ENCODE data around the gene AKIP1.
"Not testable (repeated sequence)": the region's sequence is repeated elsewhere in the genome, so short reads cannot be mapped to it uniquely, and the experiment has no call there.

AKIP1 gene

DNA sequence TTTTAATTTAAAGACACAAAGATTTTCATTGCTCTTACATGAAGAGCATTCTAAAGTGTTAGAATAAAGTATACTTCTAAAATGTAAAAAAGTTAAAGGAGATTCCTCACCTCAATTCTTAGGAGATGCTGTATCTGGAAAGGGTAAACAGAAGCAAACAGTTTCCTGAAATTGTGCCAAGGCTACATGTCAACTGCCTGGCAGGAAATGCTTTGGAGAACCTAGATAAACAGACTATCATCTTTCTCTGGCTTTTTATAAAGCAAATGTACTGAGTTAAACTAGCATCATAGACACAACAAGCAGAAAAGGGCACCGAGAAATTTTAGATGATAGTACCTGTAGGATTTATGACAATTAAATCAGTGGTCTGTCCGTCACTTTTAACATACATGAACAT is 24.7 kb upstream of the AKIP1 start:
- no peaks in the 10 kb centered on the region for H3K9me3 ChIP-seq
- H3K4me1 ChIP-seq (ENCODE audit: control insufficient read depth in 1 of 2, insufficient read depth in 1 of 2, low read depth in 1 of 2, low read length in 1 of 2), result no peaks in the 10 kb centered on the region
- H3K4me3 ChIP-seq (ENCODE audit: low read depth in 1 of 2, low read length in 1 of 2), result no peak overlapping the region
- peaks cover 18% of the 10 kb centered on the region for H3K27me3 ChIP-seq
- H3K27ac ChIP-seq, result no peak overlapping the region
- TF ChIP-seq, protein P1, sequence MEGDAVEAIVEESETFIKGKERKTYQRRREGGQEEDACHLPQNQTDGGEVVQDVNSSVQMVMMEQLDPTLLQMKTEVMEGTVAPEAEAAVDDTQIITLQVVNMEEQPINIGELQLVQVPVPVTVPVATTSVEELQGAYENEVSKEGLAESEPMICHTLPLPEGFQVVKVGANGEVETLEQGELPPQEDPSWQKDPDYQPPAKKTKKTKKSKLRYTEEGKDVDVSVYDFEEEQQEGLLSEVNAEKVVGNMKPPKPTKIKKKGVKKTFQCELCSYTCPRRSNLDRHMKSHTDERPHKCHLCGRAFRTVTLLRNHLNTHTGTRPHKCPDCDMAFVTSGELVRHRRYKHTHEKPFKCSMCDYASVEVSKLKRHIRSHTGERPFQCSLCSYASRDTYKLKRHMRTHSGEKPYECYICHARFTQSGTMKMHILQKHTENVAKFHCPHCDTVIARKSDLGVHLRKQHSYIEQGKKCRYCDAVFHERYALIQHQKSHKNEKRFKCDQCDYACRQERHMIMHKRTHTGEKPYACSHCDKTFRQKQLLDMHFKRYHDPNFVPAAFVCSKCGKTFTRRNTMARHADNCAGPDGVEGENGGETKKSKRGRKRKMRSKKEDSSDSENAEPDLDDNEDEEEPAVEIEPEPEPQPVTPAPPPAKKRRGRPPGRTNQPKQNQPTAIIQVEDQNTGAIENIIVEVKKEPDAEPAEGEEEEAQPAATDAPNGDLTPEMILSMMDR (IDR thresholded peaks at IDR 0.05), result no peak
- H3K36me3 ChIP-seq, result no peaks in the 10 kb centered on the region

DNA sequence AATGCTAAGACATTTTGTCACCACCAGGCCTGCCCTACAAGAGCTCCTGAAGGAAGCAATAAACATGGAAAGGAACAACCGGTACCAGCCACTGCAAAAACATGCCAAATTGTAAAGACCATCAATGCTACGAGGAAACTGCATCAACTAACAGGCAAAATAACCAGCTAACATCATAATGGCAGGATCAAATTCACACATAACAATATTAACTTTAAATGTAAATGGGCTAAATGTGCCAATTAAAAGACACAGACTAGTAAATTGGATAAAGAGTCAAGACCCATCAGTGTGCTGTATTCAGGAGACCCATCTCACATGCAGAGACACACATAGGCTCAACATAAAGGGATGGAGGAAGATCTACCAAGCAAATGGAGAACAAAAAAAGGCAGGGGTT is 19.8 kb upstream of the AKIP1 start:
- not testable (repeated sequence) for H3K4me3 ChIP-seq (ENCODE audit: low read depth in 1 of 2, low read length in 1 of 2); H3K4me1 ChIP-seq (ENCODE audit: control insufficient read depth in 1 of 2, insufficient read depth in 1 of 2, low read depth in 1 of 2, low read length in 1 of 2); H3K27me3 ChIP-seq

DNA sequence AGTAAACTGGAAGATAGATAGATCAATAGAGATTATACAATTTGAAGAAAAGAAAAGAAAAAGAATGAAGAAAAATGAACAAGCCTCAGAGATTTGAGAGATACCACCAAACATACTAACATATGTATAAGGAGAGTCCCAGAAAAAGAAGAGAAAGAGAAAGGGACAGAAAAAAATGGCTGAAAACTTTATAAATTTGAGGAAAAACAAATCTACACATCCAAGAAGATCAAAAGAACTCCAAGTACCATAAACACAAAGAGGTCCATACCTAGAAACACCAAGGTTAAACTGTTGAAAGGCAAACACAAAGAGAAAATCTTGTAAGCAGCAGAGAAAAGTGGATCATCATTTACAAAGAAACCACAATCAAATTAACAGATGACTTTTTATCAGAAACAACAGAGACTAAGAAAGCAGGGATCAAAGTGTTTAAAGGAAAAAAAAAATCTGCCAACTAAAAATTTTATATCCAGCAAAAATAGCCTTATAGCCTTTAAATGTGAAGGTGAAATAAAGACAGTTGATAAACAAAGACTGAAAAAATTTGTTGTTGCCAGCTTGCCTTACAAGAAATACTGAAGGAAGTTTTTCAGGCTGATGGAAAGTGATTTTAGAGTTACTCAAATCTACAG is 11.8 kb upstream of the AKIP1 start:
- Histone ChIP-seq H3K9me3 (peaks cover 5% of the 10 kb centered on the region), H3K27me3 (peaks cover 2% of the 10 kb centered on the region), H3K36me3 (no peaks in the 10 kb centered on the region), H3K27ac (no peak overlapping the region), H3K4me1 (ENCODE audit: control insufficient read depth in 1 of 2, insufficient read depth in 1 of 2, low read depth in 1 of 2, low read length in 1 of 2) (no peaks in the 10 kb centered on the region), H3K4me3 (ENCODE audit: low read depth in 1 of 2, low read length in 1 of 2) (no peak overlapping the region)
- TF ChIP-seq, protein P1 (IDR thresholded peaks at IDR 0.05), result no peak

More for the DNA sequence above, 19.8 kb upstream of the AKIP1 start:
- not testable (repeated sequence) for H3K36me3 ChIP-seq, H3K9me3 ChIP-seq, H3K27ac ChIP-seq

DNA sequence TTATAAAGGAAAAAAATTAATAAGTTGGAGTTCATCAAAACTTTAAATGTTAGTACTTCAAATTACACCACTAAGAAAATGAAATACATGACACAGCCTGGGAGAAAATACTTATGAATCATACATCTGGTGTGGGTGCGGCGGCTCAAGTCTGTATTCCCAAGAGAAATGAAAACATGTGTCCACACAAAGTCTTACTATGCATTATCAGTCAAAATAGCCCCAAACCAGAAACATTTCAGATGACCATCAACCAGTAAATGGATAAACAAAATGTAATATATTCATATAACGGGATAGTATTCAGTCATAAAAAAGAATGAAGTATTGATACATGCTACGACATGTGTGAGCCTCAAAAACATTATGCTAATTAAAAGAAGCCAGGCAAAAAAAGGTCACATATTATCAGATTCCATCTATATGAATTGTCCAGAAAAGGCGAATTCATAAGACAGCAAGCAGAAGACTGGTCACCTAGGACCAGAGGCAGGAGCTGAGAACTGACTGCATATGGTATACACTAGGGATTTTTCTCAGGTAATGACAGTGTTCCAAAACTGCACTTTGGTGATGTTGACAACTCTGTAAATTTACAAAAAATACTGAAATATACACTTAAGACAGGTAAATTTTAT is 5.3 kb upstream of the AKIP1 start:
- Histone ChIP-seq H3K36me3 (no peaks in the 10 kb centered on the region), H3K9me3 (no peaks in the 10 kb centered on the region), H3K27ac (no peak overlapping the region), H3K4me3 (ENCODE audit: low read depth in 1 of 2, low read length in 1 of 2) (no peak overlapping the region), H3K27me3 (peaks cover 62% of the 10 kb centered on the region), H3K4me1 (ENCODE audit: control insufficient read depth in 1 of 2, insufficient read depth in 1 of 2, low read depth in 1 of 2, low read length in 1 of 2) (peaks cover 9 to 10% of the 10 kb centered on the region in 2 experiments)
- TF ChIP-seq, protein P1 (IDR thresholded peaks at IDR 0.05), result no peak

DNA sequence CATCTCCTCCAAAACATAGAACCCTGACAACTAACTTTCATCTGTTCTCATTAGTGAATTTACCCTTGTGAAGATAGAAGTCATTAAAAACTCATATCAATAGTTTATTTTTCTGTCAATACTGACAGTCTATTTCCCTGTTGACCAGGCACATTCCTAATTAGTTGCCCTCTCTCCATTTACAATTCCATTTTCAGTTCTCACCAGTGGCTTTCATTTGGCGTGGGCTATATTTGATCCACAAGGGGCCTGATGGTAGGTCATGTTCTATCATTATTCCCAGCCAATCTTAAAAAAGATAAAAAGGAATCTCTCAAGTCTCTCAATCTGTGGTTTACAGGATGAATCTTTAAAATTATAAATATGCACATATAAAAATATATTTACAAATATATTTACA is 3.9 kb upstream of the AKIP1 start:
- H3K27me3 ChIP-seq, result peaks cover 76% of the 10 kb centered on the region
- H3K4me1 ChIP-seq (ENCODE audit: control insufficient read depth in 1 of 2, insufficient read depth in 1 of 2, low read depth in 1 of 2, low read length in 1 of 2), result peaks cover 16 to 21% of the 10 kb centered on the region in 2 experiments
- TF ChIP-seq, protein P1 (IDR thresholded peaks at IDR 0.05), result no peak
- H3K27ac ChIP-seq, result no peak overlapping the region
- no peaks in the 10 kb centered on the region for H3K36me3 ChIP-seq
- no peaks in the 10 kb centered on the region for H3K9me3 ChIP-seq
- H3K4me3 ChIP-seq (ENCODE audit: low read depth in 1 of 2, low read length in 1 of 2), result no peak overlapping the region

DNA sequence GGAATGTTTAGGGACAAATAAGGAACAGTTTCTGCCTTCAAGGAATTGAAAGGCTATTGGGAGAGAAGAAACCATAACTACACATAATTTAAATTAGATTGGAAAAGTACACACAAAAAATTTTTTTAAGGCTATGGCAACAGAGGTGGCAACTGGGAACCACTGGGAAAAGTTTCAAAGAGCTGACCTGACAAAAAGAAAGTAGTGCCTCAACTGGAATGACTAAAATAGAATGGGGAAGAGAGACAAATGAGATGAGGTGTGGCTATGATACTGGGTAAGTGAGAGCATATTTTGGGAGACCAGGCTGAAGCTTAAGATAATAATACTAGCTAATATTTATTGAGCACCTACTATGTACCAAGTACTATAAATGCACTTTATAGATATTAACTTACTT is 2.9 kb upstream of the AKIP1 start:
- Histone ChIP-seq H3K27ac (no peak overlapping the region), H3K9me3 (no peaks in the 10 kb centered on the region), H3K27me3 (peaks cover 76% of the 10 kb centered on the region), H3K4me1 (ENCODE audit: control insufficient read depth in 1 of 2, insufficient read depth in 1 of 2, low read depth in 1 of 2, low read length in 1 of 2) (peaks cover 16 to 21% of the 10 kb centered on the region in 2 experiments), H3K4me3 (ENCODE audit: low read depth in 1 of 2, low read length in 1 of 2) (no peak overlapping the region), H3K36me3 (no peaks in the 10 kb centered on the region)
- TF ChIP-seq, protein P1 (IDR thresholded peaks at IDR 0.05), result no peak
